LNCaP clone FGC (cell line): ENCODE data around the gene HDLBP.

ENCODE experiments used
- DNase-seq: peaks from one replicate; pipeline ENCODE4 v3.0.0-alpha.2; 2011; ENCODE audit warnings: low read depth
- H3K4me3 ChIP-seq: 2 replicates; pipeline ENCODE4 v1.5.1; 2011; ENCODE audit warnings: mild to moderate bottlenecking, low read depth, low read length, control low read depth
- CTCF ChIP-seq: IDR thresholded peaks from 2 replicates; pipeline ENCODE4 v1.5.1; 2012; ENCODE audit warnings: mild to moderate bottlenecking; ENCODE audit not compliant: control insufficient read depth, insufficient read depth; ENCODE audit errors: extremely low read depth

Gene HDLBP

GRCh38 chr2:241202681-241203080, 112.8 kb downstream of the HDLBP start:
- no peak overlapping the region for H3K4me3 ChIP-seq
- no peak for TF ChIP-seq CTCF
- DNase-seq, result no peak

GRCh38 chr2:241202268-241202585, 113.2 kb downstream of the HDLBP start:
- no peak overlapping the region for H3K4me3 ChIP-seq
- no peak for DNase-seq
- TF ChIP-seq CTCF, result no peak

- TF ChIP-seq CTCF, result no peak
- no peak for DNase-seq
- no peak overlapping the region for H3K4me3 ChIP-seq
Measured at GRCh38 chr2:241201445-241202267, 113.8 kb downstream of the HDLBP start.

GRCh38 chr2:241200822-241201395, 114.6 kb downstream of the HDLBP start:
- DNase-seq, result no peak
- no peak overlapping the region for H3K4me3 ChIP-seq
- TF ChIP-seq CTCF, result no peak

- no peak for DNase-seq
- no peak overlapping the region for H3K4me3 ChIP-seq
- no peak for TF ChIP-seq CTCF
Measured at GRCh38 chr2:241199897-241200821, 115.3 kb downstream of the HDLBP start.

- no peak for DNase-seq
- TF ChIP-seq CTCF, result no peak
- H3K4me3 ChIP-seq, result no peak overlapping the region
Measured at GRCh38 chr2:241199286-241199685, 116.2 kb downstream of the HDLBP start.
